GM18907 (cell line): Measurements from ENCODE around the gene IL11.
"Not testable (repeated sequence)": the region's sequence is repeated elsewhere in the genome, so short reads cannot be mapped to it uniquely, and the experiment has no call there.

Source experiments
- ATAC-seq: cut with Tn5 transposase; IDR thresholded peaks from one replicate; pipeline ENCODE4 v1.9.1; 2021; ENCODE audit warnings: mild to moderate bottlenecking, moderate library complexity; ENCODE audit not compliant: unreplicated experiment

Gene IL11

DNA sequence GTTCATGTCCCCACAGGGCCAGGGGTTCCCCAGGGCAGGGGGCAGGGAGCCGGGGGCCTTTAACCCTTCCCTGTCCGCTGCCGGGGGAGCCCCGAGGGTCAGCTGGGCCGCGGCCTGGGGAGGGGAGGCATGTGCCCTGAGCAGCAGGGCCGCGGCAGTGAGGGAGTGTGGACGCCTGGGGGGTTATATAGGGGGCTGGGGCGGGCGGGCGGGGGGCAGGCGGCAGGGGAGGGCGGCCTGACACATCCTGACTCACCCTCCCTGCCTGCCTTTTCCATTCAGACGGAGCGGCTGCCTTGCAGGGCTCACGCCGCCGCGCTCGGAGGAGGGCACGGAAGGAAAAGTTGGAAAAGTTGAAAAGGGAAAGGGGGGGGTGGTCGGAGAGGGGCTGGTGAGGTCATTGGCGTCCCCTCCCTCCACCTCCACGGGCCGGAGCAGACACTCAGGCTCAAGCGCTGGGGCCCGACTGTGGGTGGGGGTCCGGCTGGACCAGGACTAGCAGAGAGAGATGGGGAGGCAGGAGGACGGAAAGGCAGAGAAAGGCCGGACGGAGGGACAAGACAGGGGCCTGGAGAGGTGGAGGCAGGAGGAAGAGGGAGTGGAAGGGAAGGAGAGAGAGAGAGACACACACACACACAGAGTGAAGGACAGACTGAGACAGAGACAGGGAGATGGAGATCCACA is at the start of gene IL11:
Gene IL11, minus strand, starts transcription at position 159 of the 684 bp plus-strand sequence. Its CDS starts 153 bp downstream, at position 6.
- no peak for ATAC-seq

- ATAC-seq = no peak
Measured at GRCh38 chr19:55419624-55420236, 49.5 kb upstream of the IL11 start.

- no peak for ATAC-seq
Measured at GRCh38 chr19:55419103-55419502, 48.8 kb upstream of the IL11 start.

DNA sequence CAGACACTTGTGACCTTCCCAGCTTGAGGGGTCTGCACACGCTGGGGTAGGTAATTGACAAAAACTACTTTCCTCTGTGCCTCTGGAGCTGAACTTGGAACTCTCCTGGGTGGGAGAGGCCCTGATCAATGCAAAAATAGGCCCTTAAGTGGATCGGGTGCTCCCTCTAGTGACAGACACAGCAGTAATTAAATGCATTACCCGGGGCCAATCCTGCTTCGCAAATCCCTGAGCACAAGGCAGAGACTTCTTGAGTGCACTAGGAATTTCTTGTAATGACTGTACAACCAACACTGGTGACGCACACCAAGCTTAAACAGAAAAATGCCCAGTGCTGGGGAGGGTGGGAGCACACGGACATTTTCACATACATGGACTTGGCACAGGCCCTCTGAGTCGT is 47.9 kb upstream of the IL11 start:
- ATAC-seq = no peak

DNA sequence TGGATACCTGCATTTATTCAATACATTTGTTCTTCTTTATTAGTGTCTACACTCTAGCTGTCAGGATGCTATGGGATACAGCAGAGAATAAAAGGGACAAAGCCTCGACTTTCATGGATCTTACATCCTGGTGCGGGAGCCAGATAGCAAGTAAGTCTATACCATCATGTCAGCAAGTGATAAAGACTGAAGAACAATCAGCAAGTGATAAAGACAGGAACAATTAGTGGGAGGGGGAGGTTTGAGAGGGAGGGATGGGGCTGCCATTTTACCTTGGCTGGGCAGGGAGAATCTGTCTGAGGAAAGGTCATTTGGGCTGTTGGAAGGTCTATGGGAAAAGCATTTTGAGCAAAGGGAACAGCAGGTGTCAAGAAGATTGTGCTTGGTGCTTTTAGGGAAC is 39.9 kb upstream of the IL11 start:
- no peak for ATAC-seq

DNA sequence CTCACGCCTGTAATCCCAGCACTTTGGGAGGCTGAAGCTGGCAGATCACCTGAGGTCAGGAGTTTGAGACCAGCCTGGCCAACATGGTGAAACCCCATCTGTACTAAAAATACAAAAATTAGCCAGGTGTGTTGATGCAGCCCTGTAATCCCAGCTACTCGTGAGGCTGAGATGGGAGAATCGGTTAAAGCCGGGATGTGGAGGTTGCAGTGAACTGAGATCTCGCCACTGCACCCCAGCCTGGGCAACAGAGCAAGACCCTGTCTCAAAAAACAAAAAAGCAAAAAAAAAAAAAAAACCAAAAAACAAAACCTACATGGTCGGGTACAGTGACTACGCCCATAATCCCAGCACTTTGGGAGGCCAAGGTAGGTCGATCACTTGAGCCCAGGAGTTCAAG is 38.9 kb upstream of the IL11 start:
- not testable (repeated sequence) for ATAC-seq

GRCh38 chr19:55408533-55408872 is 38.2 kb upstream of the IL11 start:
- no peak for ATAC-seq

GRCh38 chr19:55407800-55408532 is 37.7 kb upstream of the IL11 start:
- peak; percentile 86 for ATAC-seq

DNA sequence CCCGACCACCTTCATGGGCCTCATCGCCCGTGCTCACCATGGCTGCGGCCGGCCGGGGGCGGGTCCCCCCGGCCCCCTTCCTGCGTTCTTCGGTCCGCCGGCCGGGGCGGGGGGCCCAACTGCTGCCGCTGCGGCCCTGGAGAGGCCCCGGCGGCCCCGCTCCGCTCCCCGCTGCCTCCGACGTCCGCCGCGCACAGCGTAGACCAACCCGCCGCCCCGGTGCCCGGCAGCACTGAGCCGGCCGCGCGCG is 37.2 kb upstream of the IL11 start, which contains the start of gene UBE2S:
Gene UBE2S, minus strand, starts transcription at position 239 of the 250 bp plus-strand sequence. Its CDS starts 199 bp downstream, at position 40.
- ATAC-seq = peak; percentile 28

- no peak for ATAC-seq
Measured at GRCh38 chr19:55406826-55407549, 36.7 kb upstream of the IL11 start.

GRCh38 chr19:55406091-55406825 is 36.0 kb upstream of the IL11 start:
- no peak for ATAC-seq

GRCh38 chr19:55405638-55406037 is 35.4 kb upstream of the IL11 start:
- no peak for ATAC-seq

DNA sequence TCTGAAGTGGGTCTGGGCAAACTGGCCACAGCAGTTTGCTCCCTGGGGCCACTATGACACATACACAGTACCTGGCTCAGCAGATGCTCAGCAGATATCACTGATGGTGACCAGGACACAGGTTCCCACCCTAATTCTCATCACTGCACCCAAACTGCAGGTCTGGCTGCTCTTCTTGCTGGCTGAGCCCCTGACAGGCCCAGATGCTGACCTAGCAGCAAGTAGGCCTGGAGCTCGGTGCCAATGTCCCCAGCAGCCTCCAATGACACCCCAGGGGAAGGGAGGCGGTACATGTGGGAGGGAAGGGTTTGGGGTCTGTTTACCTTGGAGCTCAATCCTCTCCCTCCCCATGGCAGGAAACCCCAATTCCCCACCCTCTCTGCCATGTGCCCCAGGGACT is 32.2 kb upstream of the IL11 start:
- ATAC-seq = no peak

DNA sequence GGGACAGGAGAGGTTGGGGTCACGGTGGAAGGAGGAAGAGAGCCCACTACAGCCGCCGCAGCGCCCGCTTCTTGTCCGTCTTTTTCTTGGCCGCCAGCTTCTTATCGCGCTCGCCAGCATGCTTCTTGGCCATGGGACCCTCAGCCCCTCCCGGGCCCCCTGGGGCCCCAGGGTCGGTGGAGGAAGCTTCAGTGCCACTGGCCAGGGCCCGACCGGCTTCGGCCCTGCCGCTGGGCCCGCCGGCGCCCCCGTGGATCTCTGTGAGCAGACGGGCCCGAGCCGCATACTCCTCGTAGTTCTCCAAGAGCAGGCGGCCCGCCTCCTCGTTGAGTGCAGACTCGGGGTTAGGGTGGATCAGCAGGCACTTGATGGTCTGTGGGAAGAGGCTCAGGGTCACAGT is 31.1 kb upstream of the IL11 start:
- ATAC-seq = not testable (repeated sequence)

DNA sequence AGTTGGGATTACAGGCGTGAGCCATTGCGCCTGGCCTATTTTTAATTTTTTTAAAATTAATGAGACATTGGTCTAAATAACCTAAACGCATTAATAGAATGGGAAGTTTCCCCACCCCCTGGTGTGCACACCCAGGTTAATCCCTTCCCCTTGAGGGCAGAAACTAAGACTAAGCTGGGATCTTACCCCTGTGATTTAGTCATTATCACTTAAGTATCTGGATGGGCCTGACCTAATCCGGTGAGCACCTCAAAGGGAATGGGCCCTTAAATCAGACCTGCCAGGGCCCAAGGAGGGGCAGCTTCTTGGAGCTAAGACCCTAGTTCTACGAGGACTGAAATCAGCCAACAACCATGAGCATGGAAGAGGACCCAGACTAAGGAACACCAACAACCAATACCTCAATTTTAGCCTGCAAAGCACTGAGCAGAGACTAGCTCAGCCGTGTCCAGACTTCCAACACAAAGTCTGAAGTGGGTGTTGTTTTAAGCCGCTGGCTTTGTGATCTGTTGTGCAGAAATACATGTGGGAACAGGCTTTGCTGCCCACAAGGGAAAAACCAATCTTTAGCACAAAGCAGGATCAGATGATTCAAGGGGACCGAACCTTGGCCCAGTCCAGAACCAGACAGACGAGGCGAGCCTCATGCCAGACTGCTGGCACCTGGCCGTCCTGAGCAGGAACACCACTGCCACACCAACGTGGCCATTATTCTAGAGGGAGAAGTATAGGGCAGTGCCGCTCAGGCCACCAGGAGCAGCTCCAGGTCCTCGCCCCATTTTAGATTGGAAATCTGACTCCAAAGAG is 30.2 kb upstream of the IL11 start:
- no peak for ATAC-seq

DNA sequence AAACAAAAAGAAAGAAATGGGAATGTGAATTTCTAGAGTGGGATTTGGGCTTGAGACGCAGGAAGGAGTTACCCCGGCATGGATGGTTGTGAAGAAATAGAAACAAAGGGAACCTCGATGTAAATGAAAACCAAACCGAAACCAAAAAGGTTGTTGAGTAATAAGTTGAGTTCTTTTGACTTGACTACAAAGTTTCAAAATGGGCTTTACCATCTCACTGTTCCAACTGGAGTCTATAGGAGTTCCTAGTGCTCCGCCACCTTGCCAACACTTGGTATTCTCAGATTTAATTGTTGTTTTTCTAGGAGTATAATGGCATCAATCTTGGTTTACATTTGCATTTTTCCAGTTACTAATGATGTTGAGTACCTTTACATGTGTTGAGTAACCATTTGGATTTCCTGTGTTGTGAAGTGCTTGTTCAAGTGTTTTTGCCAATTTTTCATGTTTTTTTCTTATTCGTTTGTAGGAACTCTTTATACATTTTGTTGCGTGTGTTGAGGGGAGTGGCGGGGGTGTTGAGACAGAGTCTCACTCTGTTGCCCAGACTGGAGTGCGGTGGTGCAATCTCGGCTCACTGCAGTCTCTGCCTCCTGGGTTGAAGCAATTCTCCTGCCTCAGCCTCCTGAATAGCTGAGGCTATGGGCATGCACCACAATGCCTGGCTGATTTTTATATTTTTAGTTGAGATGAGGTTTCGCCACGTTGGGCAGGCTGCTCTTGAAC is 28.1 kb upstream of the IL11 start:
- ATAC-seq = no peak

DNA sequence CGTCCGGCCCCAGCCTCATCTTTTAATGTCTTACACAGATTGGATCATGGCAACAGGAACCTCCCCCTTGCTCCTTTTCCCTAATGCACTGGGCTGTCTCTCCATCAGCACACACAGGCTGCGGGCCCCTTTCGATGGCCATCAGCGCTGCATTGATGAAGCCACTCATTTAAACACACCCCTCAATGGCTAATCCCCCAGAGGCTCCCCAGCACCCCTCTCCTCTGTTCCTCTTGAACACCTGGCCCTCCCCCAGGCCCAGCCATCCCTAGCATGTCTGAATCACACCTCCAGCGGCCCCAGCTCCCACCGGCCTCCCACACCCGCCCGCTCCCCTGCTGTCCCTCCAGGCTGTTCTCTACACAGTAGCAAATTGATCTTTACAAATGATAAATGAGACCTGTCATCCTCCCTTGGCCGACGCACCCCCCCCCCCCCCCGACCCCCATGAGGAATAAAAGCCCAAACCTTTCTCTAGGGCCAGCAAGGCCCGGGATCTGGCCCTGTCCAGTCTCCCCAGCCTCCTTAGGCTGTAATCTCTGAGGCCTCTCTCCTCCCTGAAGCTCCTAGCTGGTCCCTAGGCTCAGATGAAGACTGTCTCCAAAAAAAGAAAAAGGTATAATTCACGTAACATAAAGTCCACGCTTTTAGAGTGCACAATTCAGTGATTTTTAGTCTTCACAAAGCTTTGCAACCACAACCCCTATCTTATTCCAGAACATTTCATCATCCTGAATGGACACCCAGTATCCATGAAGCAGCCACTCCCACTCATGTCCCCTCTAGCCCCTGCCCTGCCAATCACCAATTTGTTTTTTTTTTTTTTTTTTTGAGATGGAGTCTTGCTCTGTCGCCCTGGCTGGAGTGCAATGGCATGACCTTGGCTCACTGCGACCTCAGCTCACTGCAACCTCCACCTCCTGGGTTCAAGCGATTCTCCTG is 22.8 kb upstream of the IL11 start:
- no peak for ATAC-seq
